ENCODE data around the gene SERGEF. TPM values are rescaled to one million over a fixed set of nuclear protein-coding genes. Genes with fewer than 3 reads are reported as not detected.

SERGEF gene
- polyA plus RNA-seq, 1 of the 3 experiments (the other 2 are of a cell fraction): 23.1 TPM

DNA sequence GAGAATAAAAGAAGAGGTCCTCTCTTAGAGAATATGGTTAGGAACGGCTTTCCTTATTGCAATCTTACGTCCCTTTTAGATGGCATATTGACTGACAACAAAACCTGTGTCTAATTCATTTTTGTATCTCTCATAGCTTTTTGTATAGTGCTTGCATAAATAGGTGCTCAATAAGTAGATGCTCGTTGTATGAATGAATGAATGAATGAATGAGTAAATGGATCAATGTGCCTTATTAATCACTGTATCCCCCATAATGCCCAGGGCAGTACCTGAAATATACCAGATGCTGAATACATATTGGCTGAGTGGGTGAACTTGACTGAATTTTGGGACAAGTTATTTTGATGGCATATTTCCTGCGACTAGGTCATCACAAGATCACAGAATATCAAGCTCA lies 97.9 kb downstream of the SERGEF start:
- Histone ChIP-seq H3F3A (replicated peaks; ENCODE audit: insufficient read depth) (no peaks in the 10 kb centered on the region), H3K36me3 (replicated peaks in 1 of 2; ENCODE audit: control insufficient read depth in 1 of 2, insufficient read depth in 2 of 2, low read length in 1 of 2) (no peaks in the 10 kb centered on the region), H3K9me2 (no peaks in the 10 kb centered on the region), H2AFZ (ENCODE audit: low read depth) (no peak overlapping the region), H3K4me1 (ENCODE audit: control insufficient read depth in 1 of 2, insufficient read depth in 2 of 2, low read depth in 1 of 2, low read length in 1 of 2) (no peaks in the 10 kb centered on the region; a peak in 1 of 4 replicates), H3K27ac (ENCODE audit: low read depth in 2 of 2, low read length in 1 of 2) (no peak overlapping the region), H3K9ac (no peak overlapping the region), H3K4me3 (ENCODE audit: low read depth in 2 of 2, low read length in 1 of 2) (no peak overlapping the region), H4K20me1 (ENCODE audit: insufficient read depth) (no peaks in the 10 kb centered on the region), H3K4me2 (no peak overlapping the region), H3K9me3 (no peaks in the 10 kb centered on the region), H3K79me2 (ENCODE audit: insufficient read depth) (no peaks in the 10 kb centered on the region), H3K27me3 (ENCODE audit: insufficient read depth) (no peaks in the 10 kb centered on the region)
- ChIA-PET POLR2A (no interaction called here), CTCF (interaction anchor here (3.4 to 7.4 kb wide), 2 partner anchors 9 to 184 kb away, joined by 15 to 29 read pairs; no protein-coding TSS in a partner anchor)
- 91% methylated on average over 4 of the region's 4 CpGs for WGBS (ENCODE audit: low lambda C conversion rate)
- no peak for TF ChIP-seq MEF2A (IDR thresholded peaks at IDR 0.05; ENCODE audit: borderline replicate concordance, low read depth)
- TF ChIP-seq, protein P1, sequence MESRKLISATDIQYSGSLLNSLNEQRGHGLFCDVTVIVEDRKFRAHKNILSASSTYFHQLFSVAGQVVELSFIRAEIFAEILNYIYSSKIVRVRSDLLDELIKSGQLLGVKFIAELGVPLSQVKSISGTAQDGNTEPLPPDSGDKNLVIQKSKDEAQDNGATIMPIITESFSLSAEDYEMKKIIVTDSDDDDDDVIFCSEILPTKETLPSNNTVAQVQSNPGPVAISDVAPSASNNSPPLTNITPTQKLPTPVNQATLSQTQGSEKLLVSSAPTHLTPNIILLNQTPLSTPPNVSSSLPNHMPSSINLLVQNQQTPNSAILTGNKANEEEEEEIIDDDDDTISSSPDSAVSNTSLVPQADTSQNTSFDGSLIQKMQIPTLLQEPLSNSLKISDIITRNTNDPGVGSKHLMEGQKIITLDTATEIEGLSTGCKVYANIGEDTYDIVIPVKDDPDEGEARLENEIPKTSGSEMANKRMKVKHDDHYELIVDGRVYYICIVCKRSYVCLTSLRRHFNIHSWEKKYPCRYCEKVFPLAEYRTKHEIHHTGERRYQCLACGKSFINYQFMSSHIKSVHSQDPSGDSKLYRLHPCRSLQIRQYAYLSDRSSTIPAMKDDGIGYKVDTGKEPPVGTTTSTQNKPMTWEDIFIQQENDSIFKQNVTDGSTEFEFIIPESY (IDR thresholded peaks at IDR 0.05; ENCODE audit: borderline replicate concordance, low read depth): no peak
- no peak for TF ChIP-seq GATA2 (CRISPR knock-in tag; IDR thresholded peaks at IDR 0.05)
- TF ChIP-seq FOXJ3 (CRISPR knock-in tag; IDR thresholded peaks at IDR 0.05): no peak
- no peak for TF ChIP-seq RXRA (IDR thresholded peaks at IDR 0.05; ENCODE audit: borderline replicate concordance, low read depth)
- TF ChIP-seq SIN3A (IDR thresholded peaks at IDR 0.05; ENCODE audit: borderline replicate concordance, low read depth, low read length): no peak
- TF ChIP-seq, protein P2, sequence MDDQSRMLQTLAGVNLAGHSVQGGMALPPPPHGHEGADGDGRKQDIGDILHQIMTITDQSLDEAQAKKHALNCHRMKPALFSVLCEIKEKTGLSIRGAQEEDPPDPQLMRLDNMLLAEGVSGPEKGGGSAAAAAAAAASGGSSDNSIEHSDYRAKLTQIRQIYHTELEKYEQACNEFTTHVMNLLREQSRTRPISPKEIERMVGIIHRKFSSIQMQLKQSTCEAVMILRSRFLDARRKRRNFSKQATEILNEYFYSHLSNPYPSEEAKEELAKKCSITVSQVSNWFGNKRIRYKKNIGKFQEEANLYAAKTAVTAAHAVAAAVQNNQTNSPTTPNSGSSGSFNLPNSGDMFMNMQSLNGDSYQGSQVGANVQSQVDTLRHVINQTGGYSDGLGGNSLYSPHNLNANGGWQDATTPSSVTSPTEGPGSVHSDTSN (IDR thresholded peaks at IDR 0.05): no peak
- no peak for TF ChIP-seq NRF1 (IDR thresholded peaks at IDR 0.05; ENCODE audit: low read depth, low read length)
- no peak for TF ChIP-seq FOSL2 (IDR thresholded peaks at IDR 0.05; ENCODE audit: borderline replicate concordance, low read depth)
- TF ChIP-seq RFX5 (IDR thresholded peaks at IDR 0.05; ENCODE audit: low read length): no peak
- TF ChIP-seq, protein P3, sequence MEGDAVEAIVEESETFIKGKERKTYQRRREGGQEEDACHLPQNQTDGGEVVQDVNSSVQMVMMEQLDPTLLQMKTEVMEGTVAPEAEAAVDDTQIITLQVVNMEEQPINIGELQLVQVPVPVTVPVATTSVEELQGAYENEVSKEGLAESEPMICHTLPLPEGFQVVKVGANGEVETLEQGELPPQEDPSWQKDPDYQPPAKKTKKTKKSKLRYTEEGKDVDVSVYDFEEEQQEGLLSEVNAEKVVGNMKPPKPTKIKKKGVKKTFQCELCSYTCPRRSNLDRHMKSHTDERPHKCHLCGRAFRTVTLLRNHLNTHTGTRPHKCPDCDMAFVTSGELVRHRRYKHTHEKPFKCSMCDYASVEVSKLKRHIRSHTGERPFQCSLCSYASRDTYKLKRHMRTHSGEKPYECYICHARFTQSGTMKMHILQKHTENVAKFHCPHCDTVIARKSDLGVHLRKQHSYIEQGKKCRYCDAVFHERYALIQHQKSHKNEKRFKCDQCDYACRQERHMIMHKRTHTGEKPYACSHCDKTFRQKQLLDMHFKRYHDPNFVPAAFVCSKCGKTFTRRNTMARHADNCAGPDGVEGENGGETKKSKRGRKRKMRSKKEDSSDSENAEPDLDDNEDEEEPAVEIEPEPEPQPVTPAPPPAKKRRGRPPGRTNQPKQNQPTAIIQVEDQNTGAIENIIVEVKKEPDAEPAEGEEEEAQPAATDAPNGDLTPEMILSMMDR (IDR thresholded peaks at IDR 0.05): no peak
- TF ChIP-seq EZH2phosphoT487 (IDR thresholded peaks at IDR 0.05; ENCODE audit: borderline replicate concordance, low read depth): no peak
- no peak for TF ChIP-seq SMC3 (IDR thresholded peaks at IDR 0.05; ENCODE audit: low read depth, low read length)
- no peak for DNase-seq

Data from SK-N-SH (cell line).